IMR-90 (cell line): ENCODE data around the gene DIAPH2. TPM values are rescaled to one million over a fixed set of nuclear protein-coding genes. Genes with fewer than 3 reads are reported as not detected.

ENCODE experiments used
- ATAC-seq: fragments of 200-7000 bp; cut with Tn5 transposase; 2 replicates; pipeline ENCODE4 v1.9.1; 2020; ENCODE audit warnings: low read depth, mild to moderate bottlenecking, moderate library complexity
- BruUV-seq: library from RNA; stranded (reverse); fragments of 400-500 nt; replicated peaks from 2 replicates; lab custom pipeline; 2021; lab: Mats Ljungman, UMichigan
- CTCF ChIA-PET: fragments of 300-600 bp; formaldehyde crosslinking; extraction: SDS; loops from one replicate; lab custom pipeline; 2021; ENCODE audit warnings: antibody characterized with exemption; lab: Yijun Ruan, JAX
- POLR2A ChIA-PET: fragments of 300-600 bp; sonication (Branson Sonifier 250); formaldehyde crosslinking; loops from one replicate; lab custom pipeline; 2022; ENCODE audit warnings: antibody characterized with exemption; ENCODE audit not compliant: unreplicated experiment; lab: Charles Lee
- DNase-seq: peaks from one replicate; pipeline ENCODE4 v3.0.0; 2013
- H2AFZ ChIP-seq: replicated peaks from 2 replicates; pipeline ENCODE3; 2013; ENCODE audit warnings: low read length, mild to moderate bottlenecking; ENCODE audit not compliant: poor library complexity
- H2AK5ac ChIP-seq: 2 replicates; pipeline ENCODE4 v1.6.1; 2013; ENCODE audit warnings: low read depth, low read length, inconsistent platforms
- H2AK9ac ChIP-seq: replicated peaks from 2 replicates; pipeline ENCODE3; 2013; ENCODE audit warnings: mild to moderate bottlenecking, low read depth, low read length, moderate library complexity; ENCODE audit not compliant: poor library complexity
- H2BK120ac ChIP-seq: 2 replicates; pipeline ENCODE4 v1.6.1; 2013; ENCODE audit warnings: low read depth, low read length, inconsistent platforms
- H2BK15ac ChIP-seq: 3 replicates; pipeline ENCODE4 v1.6.1; 2013; ENCODE audit warnings: low read depth, low read length, inconsistent platforms
- H2BK20ac ChIP-seq: 2 replicates; pipeline ENCODE4 v1.6.1; 2013; ENCODE audit warnings: low read depth, mild to moderate bottlenecking, inconsistent platforms, low read length, moderate library complexity
- H2BK5ac ChIP-seq: 2 replicates; pipeline ENCODE4 v1.6.1; 2013; ENCODE audit warnings: mild to moderate bottlenecking, low read depth, low read length, inconsistent platforms; ENCODE audit not compliant: poor library complexity, severe bottlenecking
- H3K14ac ChIP-seq: replicated peaks from 2 replicates; pipeline ENCODE4 v1.6.1; 2013; ENCODE audit warnings: low read depth, low read length, inconsistent platforms
- H3K18ac ChIP-seq: 2 replicates; pipeline ENCODE4 v1.6.1; 2013; ENCODE audit warnings: low read depth, low read length, control low read depth
- H3K23ac ChIP-seq: 2 replicates; pipeline ENCODE4 v1.6.1; 2013; ENCODE audit warnings: low read depth, low read length, inconsistent platforms
- H3K27ac ChIP-seq: 2 replicates; pipeline ENCODE4 v1.5.1; 2013; ENCODE audit warnings: mild to moderate bottlenecking, control low read depth, low read length; ENCODE audit not compliant: insufficient read depth
- H3K27me3 ChIP-seq: 2 replicates; pipeline ENCODE4 v1.6.1; 2013; ENCODE audit warnings: low read length; ENCODE audit not compliant: control insufficient read depth, insufficient read depth
- H3K36me3 ChIP-seq: 2 replicates; pipeline ENCODE4 v1.6.1; 2013; ENCODE audit warnings: low read length, mixed read lengths; ENCODE audit not compliant: control insufficient read depth, insufficient read depth
- H3K4ac ChIP-seq: 2 replicates; pipeline ENCODE4 v1.6.1; 2013; ENCODE audit warnings: low read depth, low read length, inconsistent platforms
- H3K4me1 ChIP-seq: 2 replicates; pipeline ENCODE4 v1.6.1; 2013; ENCODE audit warnings: low read length, mixed read lengths; ENCODE audit not compliant: control insufficient read depth, insufficient read depth
- H3K4me2 ChIP-seq: 2 replicates; pipeline ENCODE4 v1.6.1; 2013; ENCODE audit warnings: low read depth, mild to moderate bottlenecking, control low read depth, low read length, moderate library complexity
- H3K4me3 ChIP-seq: 2 replicates; pipeline ENCODE4 v1.5.1; 2013; ENCODE audit warnings: low read depth, mild to moderate bottlenecking, control low read depth, low read length, moderate library complexity; ENCODE audit not compliant: insufficient read depth
- H3K56ac ChIP-seq: 2 replicates; pipeline ENCODE4 v1.6.1; 2013; ENCODE audit warnings: low read length, inconsistent platforms; ENCODE audit not compliant: insufficient read depth; ENCODE audit errors: extremely low read depth
- H3K79me1 ChIP-seq, 2 experiments: 2 replicates each; pipeline ENCODE4 v1.6.1; 2013; ENCODE audit warnings: low read length in 2 of 2, inconsistent platforms in 1 of 2, low read depth in 1 of 2
- H3K9ac ChIP-seq: 2 replicates; pipeline ENCODE4 v1.6.1; 2013; ENCODE audit warnings: low read depth, low read length, control low read depth
- H3K9me1 ChIP-seq: 2 replicates; pipeline ENCODE4 v1.6.1; 2013; ENCODE audit warnings: low read length, inconsistent platforms; ENCODE audit not compliant: insufficient read depth
- H3K9me3 ChIP-seq: 2 replicates; pipeline ENCODE4 v1.6.1; 2013; ENCODE audit warnings: low read length; ENCODE audit not compliant: control insufficient read depth, insufficient read depth
- H4K20me1 ChIP-seq: 2 replicates; pipeline ENCODE4 v1.6.1; 2013; ENCODE audit warnings: low read length, inconsistent platforms; ENCODE audit not compliant: insufficient read depth
- H4K5ac ChIP-seq: 2 replicates; pipeline ENCODE4 v1.6.1; 2013; ENCODE audit warnings: mild to moderate bottlenecking, low read depth, low read length, control low read depth
- H4K8ac ChIP-seq, 2 experiments: 2 replicates each; pipeline ENCODE4 v1.6.1; 2013; ENCODE audit warnings: low read depth in 2 of 2, low read length in 2 of 2, control low read depth in 1 of 2, inconsistent platforms in 1 of 2
- H4K91ac ChIP-seq: 2 replicates; pipeline ENCODE4 v1.6.1; 2013; ENCODE audit warnings: low read depth, low read length, inconsistent platforms; ENCODE audit not compliant: insufficient read depth
- CEBPB ChIP-seq: IDR thresholded peaks from 2 replicates; pipeline ENCODE4 v1.6.1; 2012; ENCODE audit warnings: low read depth, low read length, improper control_type of control experiment
- CTCF ChIP-seq: conservative IDR thresholded peaks from 2 replicates; pipeline ENCODE4 v1.5.1; 2012; ENCODE audit warnings: mild to moderate bottlenecking, low read depth, low read length, improper control_type of control experiment
- FOS ChIP-seq: fragments of 150-350 bp; IDR thresholded peaks from 2 replicates; pipeline ENCODE4 v1.6.1; 2016; ENCODE audit warnings: low read depth, low read length
- MAFK ChIP-seq: IDR thresholded peaks from 2 replicates; pipeline ENCODE4 v1.6.1; 2012; ENCODE audit warnings: low read depth, low read length, improper control_type of control experiment
- MAZ ChIP-seq: IDR thresholded peaks from 2 replicates; pipeline ENCODE4 v1.6.1; 2012; ENCODE audit warnings: low read depth, mild to moderate bottlenecking, low read length, improper control_type of control experiment, moderate library complexity, borderline replicate concordance
- NFE2L2 ChIP-seq: fragments of 150-350 bp; IDR thresholded peaks from 2 replicates; pipeline ENCODE4 v1.6.1; 2016; ENCODE audit warnings: low read depth, mild to moderate bottlenecking, low read length
- POLR2A ChIP-seq: IDR thresholded peaks from 2 replicates; pipeline ENCODE4 v1.6.1; 2012; ENCODE audit warnings: mild to moderate bottlenecking, low read depth, low read length
- RFX5 ChIP-seq: IDR thresholded peaks from 2 replicates; pipeline ENCODE4 v1.8.0; 2012; ENCODE audit warnings: low read depth, mild to moderate bottlenecking, low read length, moderate library complexity
- SMC3 ChIP-seq: fragments of 150-350 bp; IDR thresholded peaks from 2 replicates; pipeline ENCODE4 v1.6.1; 2016; ENCODE audit warnings: low read depth, mild to moderate bottlenecking, antibody characterized with exemption, low read length, moderate library complexity
- WGBS, 2 experiments: methylation state at CpG; one replicate each; pipeline versions ENCODE4 v1.1.5 to v1.1.7; 2013; ENCODE audit warnings: missing lambda C conversion rate in 2 of 2; ENCODE audit not compliant: insufficient read length in 1 of 2; ENCODE audit errors: extremely low coverage in 2 of 2; 5-methylcytosine and 5-hydroxymethylcytosine counted together
- dilution Hi-C: fragments of 300-500 bp; cut with HindIII; formaldehyde crosslinking; loops from one replicate; pipeline ENCODE4 v1.14.3; 2018; ENCODE audit warnings: low sequenced_read_pairs; ENCODE audit not compliant: unreplicated experiment
- in situ Hi-C: fragments of 300-500 bp; cut with MboI; formaldehyde crosslinking; loops from 3 replicates; pipeline ENCODE4 v1.14.3; 2019; ENCODE audit warnings: low sequenced_read_pairs, inconsistent platforms, mixed read lengths
- intact Hi-C: fragments of 100-400 bp; cut with micrococcal nuclease; formaldehyde crosslinking; loops from 2 replicates; pipeline ENCODE4 v1.10.0; 2022
- polyA plus RNA-seq, 3 experiments: library from polyadenylated mRNA; depleted of rRNA; stranded (reverse); fragments of >200 nt; gene quantifications; 2 replicates each; pipeline ENCODE4 v1.2.3, GENCODE V29; 2012; ENCODE audit warnings: low replicate concordance in 1 of 3
- total RNA-seq: library from RNA; depleted of rRNA; stranded (reverse); fragments of >200 nt; gene quantifications from 2 replicates; pipeline ENCODE4 v1.2.3, GENCODE V29; 2012

Gene DIAPH2
- total and polyA plus RNA-seq, 2 of the 4 experiments (the other 2 are of a cell fraction): 3.6 to 19.9 TPM

DNA sequence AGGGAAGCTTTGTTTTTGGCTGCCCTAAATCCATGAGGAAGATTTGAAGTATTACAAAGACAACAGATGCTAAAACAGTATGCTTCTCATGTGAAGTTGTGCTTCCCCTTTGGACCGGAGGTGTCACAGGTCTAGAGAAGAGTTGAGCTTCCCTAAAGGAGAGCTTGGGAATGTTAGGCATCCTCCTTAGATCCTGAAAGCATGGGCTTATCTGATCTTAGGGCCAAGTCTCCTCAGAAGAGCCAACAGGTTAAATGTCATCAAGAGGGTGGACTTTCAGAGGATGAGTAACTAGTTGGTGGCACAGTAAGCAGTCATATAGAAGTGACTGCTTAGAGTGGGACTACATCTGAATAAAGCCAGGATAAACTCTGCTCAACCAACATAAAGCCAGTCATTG, 404.5 kb downstream of the DIAPH2 start:
- Histone ChIP-seq H2AK5ac (no peak overlapping the region), H2AFZ (no peak overlapping the region), H3K36me3 (no peaks in the 10 kb centered on the region), H4K20me1 (no peaks in the 10 kb centered on the region), H3K18ac (no peak overlapping the region), H3K9me1 (no peaks in the 10 kb centered on the region), H3K56ac (no peak overlapping the region), H3K79me1 (no peaks in the 10 kb centered on the region), H4K5ac (no peak overlapping the region), H4K91ac (no peak overlapping the region), H3K9ac (no peak overlapping the region), H2BK120ac (no peak overlapping the region), H3K23ac (no peak overlapping the region), H4K8ac (no peak overlapping the region), H3K4me1 (no peaks in the 10 kb centered on the region), H2AK9ac (no peak overlapping the region), H3K4ac (no peak overlapping the region), H3K27ac (no peak overlapping the region), H3K14ac (no peak overlapping the region), H3K4me3 (no peak overlapping the region), H3K4me2 (no peak overlapping the region), H2BK5ac (no peak overlapping the region), H3K27me3 (no peaks in the 10 kb centered on the region), H2BK20ac (no peak overlapping the region), H2BK15ac (no peak overlapping the region), H3K9me3 (no peaks in the 10 kb centered on the region)
- CTCF ChIA-PET: no interaction called here
- intact Hi-C loops: no loop called here
- DNase-seq (no peak), ATAC-seq (no peak)
- POLR2A ChIA-PET: no interaction called here
- in situ Hi-C loops: no loop called here
- no TSS peak for BruUV-seq
- no CpG with 5 or more reads among the region's 1 CpG for WGBS, 2 experiments
- dilution Hi-C loops: no loop called here
- TF ChIP-seq CEBPB (no peak), NFE2L2 (no peak), SMC3 (no peak), RFX5 (no peak), POLR2A (no peak), FOS (no peak), MAFK (no peak), CTCF (no peak), MAZ (no peak)
